ENCODE measurements around the gene IQSEC2. TPM values are rescaled to one million over a fixed set of nuclear protein-coding genes. Genes with fewer than 3 reads are reported as not detected.

IQSEC2 gene
- total and polyA plus RNA-seq, 2 of the 8 experiments (the other 6 are each of a cell fraction or from before 2014, with no cell fraction given) = 6.1 to 54.9 TPM

DNA sequence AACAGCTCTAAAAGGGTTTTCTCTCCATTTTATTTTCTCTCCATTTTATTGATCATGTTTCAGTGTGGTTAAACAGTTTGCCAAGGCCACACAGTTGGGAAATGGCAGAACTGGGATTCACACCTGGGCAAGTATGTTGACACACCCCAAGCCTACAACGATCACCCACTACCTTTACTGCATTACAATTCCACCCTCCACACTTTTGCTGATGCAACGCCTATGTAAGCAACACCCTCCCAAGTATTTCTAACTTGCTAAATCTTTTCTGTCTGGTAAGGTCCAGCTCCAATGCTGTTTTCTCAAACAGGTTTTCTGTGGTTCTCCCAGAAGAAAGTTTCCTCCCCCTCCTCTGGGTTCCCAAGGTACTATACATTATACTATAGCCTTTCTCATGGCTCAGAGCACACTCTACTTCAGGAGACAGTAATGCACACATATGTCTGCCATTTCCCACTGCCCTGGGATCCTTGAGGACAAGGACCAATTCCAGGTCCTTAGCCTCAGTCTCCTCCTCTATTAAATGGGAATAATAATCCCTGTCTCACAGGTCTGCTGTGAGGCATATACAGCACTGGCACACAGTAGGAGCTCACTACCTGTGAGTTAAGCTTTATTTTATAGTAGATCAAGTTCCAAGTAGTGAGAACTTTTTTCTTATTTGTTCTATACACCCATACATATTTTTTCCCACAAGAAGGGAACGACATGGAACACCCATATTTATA lies 27.9 kb downstream of the IQSEC2 start (continued):
- TF ChIP-seq PHF8 (conservative IDR thresholded peaks at IDR 0.05; ENCODE audit: low read depth, low read length) = no peak

Measured in H1 (cell line).